Activated CD4-positive, alpha-beta memory T cell treated with anti-CD3 and anti-CD28 coated beads, Interleukin-2, amount 10 ng/mL, durations not matched to agents 7 days and 5 days (primary cell): ENCODE results near the gene ATRNL1. TPM values are rescaled to one million over a fixed set of nuclear protein-coding genes. Genes with fewer than 3 reads are reported as not detected.

Experiments
- CTCF ChIA-PET: fragments of 350-600 bp; sonication (Branson Sonifier 250); formaldehyde crosslinking; loops from one replicate; lab custom pipeline; 2021; ENCODE audit warnings: antibody characterized with exemption, inconsistent platforms; lab: Charles Lee
- POLR2A ChIA-PET: fragments of 350-600 bp; sonication (Branson Sonifier 250); formaldehyde crosslinking; loops from one replicate; lab custom pipeline; 2021; ENCODE audit warnings: antibody characterized with exemption; lab: Charles Lee
- DNase-seq: peaks from one replicate; pipeline ENCODE4 v3.0.0-alpha.2; 2020
- H3K27ac Mint-ChIP-seq: one replicate; pipeline ENCODE4 v1.8.0; 2021; ENCODE audit warnings: mild to moderate bottlenecking, mixed read lengths
- H3K27me3 Mint-ChIP-seq: one replicate; pipeline ENCODE4 v1.8.0; 2021; ENCODE audit warnings: mixed read lengths
- H3K36me3 Mint-ChIP-seq: one replicate; pipeline ENCODE4 v1.8.0; 2021; ENCODE audit warnings: low read depth, mixed read lengths
- H3K4me1 Mint-ChIP-seq: one replicate; pipeline ENCODE4 v1.8.0; 2021; ENCODE audit warnings: mixed read lengths
- H3K4me3 Mint-ChIP-seq: one replicate; pipeline ENCODE4 v1.8.0; 2021; ENCODE audit warnings: mild to moderate bottlenecking, mixed read lengths
- H3K9me3 Mint-ChIP-seq: one replicate; pipeline ENCODE4 v1.8.0; 2021; ENCODE audit warnings: mixed read lengths
- total RNA-seq, 2 experiments: library from RNA; stranded (reverse); gene quantifications; one replicate each; pipeline ENCODE4 v1.2.3, GENCODE V29; 2021

ATRNL1 gene, protein sequence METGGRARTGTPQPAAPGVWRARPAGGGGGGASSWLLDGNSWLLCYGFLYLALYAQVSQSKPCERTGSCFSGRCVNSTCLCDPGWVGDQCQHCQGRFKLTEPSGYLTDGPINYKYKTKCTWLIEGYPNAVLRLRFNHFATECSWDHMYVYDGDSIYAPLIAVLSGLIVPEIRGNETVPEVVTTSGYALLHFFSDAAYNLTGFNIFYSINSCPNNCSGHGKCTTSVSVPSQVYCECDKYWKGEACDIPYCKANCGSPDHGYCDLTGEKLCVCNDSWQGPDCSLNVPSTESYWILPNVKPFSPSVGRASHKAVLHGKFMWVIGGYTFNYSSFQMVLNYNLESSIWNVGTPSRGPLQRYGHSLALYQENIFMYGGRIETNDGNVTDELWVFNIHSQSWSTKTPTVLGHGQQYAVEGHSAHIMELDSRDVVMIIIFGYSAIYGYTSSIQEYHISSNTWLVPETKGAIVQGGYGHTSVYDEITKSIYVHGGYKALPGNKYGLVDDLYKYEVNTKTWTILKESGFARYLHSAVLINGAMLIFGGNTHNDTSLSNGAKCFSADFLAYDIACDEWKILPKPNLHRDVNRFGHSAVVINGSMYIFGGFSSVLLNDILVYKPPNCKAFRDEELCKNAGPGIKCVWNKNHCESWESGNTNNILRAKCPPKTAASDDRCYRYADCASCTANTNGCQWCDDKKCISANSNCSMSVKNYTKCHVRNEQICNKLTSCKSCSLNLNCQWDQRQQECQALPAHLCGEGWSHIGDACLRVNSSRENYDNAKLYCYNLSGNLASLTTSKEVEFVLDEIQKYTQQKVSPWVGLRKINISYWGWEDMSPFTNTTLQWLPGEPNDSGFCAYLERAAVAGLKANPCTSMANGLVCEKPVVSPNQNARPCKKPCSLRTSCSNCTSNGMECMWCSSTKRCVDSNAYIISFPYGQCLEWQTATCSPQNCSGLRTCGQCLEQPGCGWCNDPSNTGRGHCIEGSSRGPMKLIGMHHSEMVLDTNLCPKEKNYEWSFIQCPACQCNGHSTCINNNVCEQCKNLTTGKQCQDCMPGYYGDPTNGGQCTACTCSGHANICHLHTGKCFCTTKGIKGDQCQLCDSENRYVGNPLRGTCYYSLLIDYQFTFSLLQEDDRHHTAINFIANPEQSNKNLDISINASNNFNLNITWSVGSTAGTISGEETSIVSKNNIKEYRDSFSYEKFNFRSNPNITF (N-terminal part only)
- total RNA-seq, result under 1 TPM; 0.28 to 0.55 TPM

GRCh38 chr10:115093286-115093775 lies at the start of gene ATRNL1:
Gene ATRNL1 (plus strand): TSS chr10:115093365. CDS start chr10:115093751, 386 bp downstream.
- H3K9me3 Mint-ChIP-seq, result no peaks in the 10 kb centered on the region
- POLR2A ChIA-PET, result no interaction called here
- H3K36me3 Mint-ChIP-seq, result no peaks in the 10 kb centered on the region

GRCh38 chr10:115043719-115044118 lies 49.4 kb upstream of the ATRNL1 start:
- CTCF ChIA-PET, result no interaction called here

More at GRCh38 chr10:115093286-115093775, at the start of gene ATRNL1:
- Mint-ChIP-seq H3K27me3 (peaks cover 58% of the 10 kb centered on the region), H3K4me3 (peak within 1 kb of the TSS; percentile 73), H3K4me1 (peaks cover 8% of the 10 kb centered on the region), H3K27ac (no peak within 1 kb of the TSS)
- CTCF ChIA-PET, result no interaction called here
- no peak for DNase-seq

DNA sequence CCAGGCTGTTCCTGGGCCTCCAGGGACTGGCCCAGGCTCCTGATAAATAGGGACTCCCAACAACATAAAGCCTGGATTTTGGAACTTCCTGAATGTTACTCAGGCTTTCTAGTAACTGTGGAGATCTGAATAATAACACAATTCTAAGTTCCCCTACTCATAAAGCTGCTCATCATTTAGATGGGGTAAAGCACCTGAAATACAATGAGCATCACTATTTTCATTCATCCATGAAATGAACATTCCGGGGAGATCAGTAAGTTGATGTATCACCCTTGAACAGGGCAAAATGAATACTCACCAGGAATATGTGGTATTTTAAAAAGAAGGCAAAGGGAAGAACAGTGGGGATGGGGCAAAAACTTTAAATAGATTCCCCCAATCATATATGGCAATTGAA lies 48.3 kb upstream of the ATRNL1 start:
- H3K27me3 Mint-ChIP-seq, result peaks cover 7% of the 10 kb centered on the region
- ChIA-PET POLR2A (no interaction called here), CTCF (no interaction called here)
- no peak for DNase-seq
- H3K4me1 Mint-ChIP-seq, result no peaks in the 10 kb centered on the region
- H3K9me3 Mint-ChIP-seq, result no peaks in the 10 kb centered on the region
- H3K4me3 Mint-ChIP-seq, result no peak overlapping the region
- no peak overlapping the region for H3K27ac Mint-ChIP-seq
- no peaks in the 10 kb centered on the region for H3K36me3 Mint-ChIP-seq

More at GRCh38 chr10:115043719-115044118, 49.4 kb upstream of the ATRNL1 start:
- no peaks in the 10 kb centered on the region for H3K36me3 Mint-ChIP-seq
- POLR2A ChIA-PET, result no interaction called here
- H3K27ac Mint-ChIP-seq, result no peak overlapping the region
- no peaks in the 10 kb centered on the region for H3K4me1 Mint-ChIP-seq
- no peak for DNase-seq
- H3K27me3 Mint-ChIP-seq, result peaks cover 7% of the 10 kb centered on the region
- H3K9me3 Mint-ChIP-seq, result no peaks in the 10 kb centered on the region
- H3K4me3 Mint-ChIP-seq, result no peak overlapping the region

GRCh38 chr10:115045499-115045898 lies 47.7 kb upstream of the ATRNL1 start:
- H3K27me3 Mint-ChIP-seq, result peaks cover 7% of the 10 kb centered on the region
- ChIA-PET POLR2A (no interaction called here), CTCF (no interaction called here)
- H3K4me3 Mint-ChIP-seq, result no peak overlapping the region
- no peaks in the 10 kb centered on the region for H3K9me3 Mint-ChIP-seq
- no peaks in the 10 kb centered on the region for H3K36me3 Mint-ChIP-seq
- H3K4me1 Mint-ChIP-seq, result no peaks in the 10 kb centered on the region
- no peak for DNase-seq
- H3K27ac Mint-ChIP-seq, result no peak overlapping the region

DNA sequence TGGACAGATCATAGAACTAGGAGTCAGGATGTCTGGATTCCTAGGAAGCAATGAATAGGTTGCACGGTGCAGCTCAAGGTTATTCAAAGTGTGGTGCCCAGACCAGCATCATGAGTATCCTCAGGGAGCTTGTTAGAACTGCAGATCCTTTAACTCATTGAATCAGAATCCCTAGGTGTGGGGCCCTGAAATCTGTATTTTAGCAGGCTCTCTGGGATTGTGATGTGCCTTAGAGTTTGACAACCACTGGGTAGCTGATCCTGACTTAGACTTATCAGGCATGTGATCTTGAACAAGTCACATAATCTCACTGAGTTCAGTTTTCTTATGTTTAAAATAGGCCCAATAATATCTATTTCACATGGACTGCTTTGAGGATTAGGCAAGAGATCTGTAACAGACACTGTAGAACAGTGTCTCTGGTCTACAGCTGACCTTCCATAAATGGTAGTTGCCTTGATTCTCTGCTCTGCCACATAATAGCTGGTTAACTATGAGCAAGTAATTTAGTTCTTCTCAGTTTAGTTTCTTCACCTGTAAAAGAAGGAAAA lies 46.4 kb upstream of the ATRNL1 start:
- H3K36me3 Mint-ChIP-seq, result no peaks in the 10 kb centered on the region
- H3K9me3 Mint-ChIP-seq, result no peaks in the 10 kb centered on the region
- H3K4me1 Mint-ChIP-seq, result no peaks in the 10 kb centered on the region
- CTCF ChIA-PET, result no interaction called here
- no peak overlapping the region for H3K27ac Mint-ChIP-seq
- no peak for DNase-seq
- H3K4me3 Mint-ChIP-seq, result no peak overlapping the region
- POLR2A ChIA-PET, result no interaction called here
- peaks cover 7% of the 10 kb centered on the region for H3K27me3 Mint-ChIP-seq

DNA sequence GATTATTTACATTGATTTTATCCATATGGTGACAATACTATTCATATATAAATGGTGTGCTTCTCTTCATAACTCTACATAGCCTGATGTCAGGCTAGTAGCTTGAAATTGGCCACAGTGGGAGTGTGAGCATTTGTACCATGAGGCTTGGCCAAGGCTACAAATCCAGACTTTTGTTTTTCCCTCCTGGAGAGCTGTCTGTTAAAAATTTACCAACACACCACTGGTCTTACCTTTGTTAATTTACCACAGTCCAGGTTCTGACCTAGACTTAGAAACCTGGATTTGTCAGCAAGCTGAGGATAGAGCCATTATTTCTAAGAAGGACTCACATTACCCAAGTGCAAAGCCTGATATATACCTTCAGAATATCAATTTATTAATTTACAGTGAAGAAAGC lies 45.5 kb upstream of the ATRNL1 start:
- no peak for DNase-seq
- POLR2A ChIA-PET, result no interaction called here
- Mint-ChIP-seq H3K36me3 (no peaks in the 10 kb centered on the region), H3K9me3 (no peaks in the 10 kb centered on the region), H3K4me3 (no peak overlapping the region), H3K27ac (no peak overlapping the region), H3K27me3 (peaks cover 9% of the 10 kb centered on the region), H3K4me1 (no peaks in the 10 kb centered on the region)
- CTCF ChIA-PET, result no interaction called here

DNA sequence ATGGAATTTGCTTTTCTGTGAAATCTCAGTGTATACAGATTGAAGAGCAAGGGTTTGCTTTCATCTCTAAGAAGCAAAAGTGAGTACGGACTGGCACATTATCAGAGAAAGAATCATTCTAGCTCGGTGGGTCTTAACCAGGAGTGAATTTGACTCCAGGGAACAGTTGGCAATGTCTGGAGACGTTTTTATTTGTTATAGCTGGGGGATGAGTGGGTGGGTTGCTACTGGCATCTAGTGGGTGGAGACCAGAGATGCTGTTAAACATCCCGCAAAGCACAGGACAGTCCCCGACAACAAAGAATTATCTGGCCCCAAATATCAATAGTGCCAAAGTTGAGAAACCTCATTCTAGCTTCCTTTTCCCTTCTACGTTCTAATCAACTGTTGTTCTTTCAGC lies 43.8 kb upstream of the ATRNL1 start:
- Mint-ChIP-seq H3K4me3 (no peak overlapping the region), H3K9me3 (no peaks in the 10 kb centered on the region), H3K27me3 (peaks cover 6% of the 10 kb centered on the region), H3K27ac (no peak overlapping the region), H3K36me3 (no peaks in the 10 kb centered on the region), H3K4me1 (no peaks in the 10 kb centered on the region)
- no peak for DNase-seq
- CTCF ChIA-PET, result interaction anchor here (1.3 kb wide), 1 partner anchor 170 kb away, joined by 6 read pairs; no protein-coding TSS in a partner anchor
- POLR2A ChIA-PET, result no interaction called here

GRCh38 chr10:115049960-115050359 lies 43.2 kb upstream of the ATRNL1 start:
- no peak for DNase-seq
- ChIA-PET CTCF (interaction anchor here (1.3 kb wide), 1 partner anchor 170 kb away, joined by 6 read pairs; no protein-coding TSS in a partner anchor), POLR2A (no interaction called here)
- Mint-ChIP-seq H3K9me3 (no peaks in the 10 kb centered on the region), H3K4me3 (no peak overlapping the region), H3K4me1 (no peaks in the 10 kb centered on the region), H3K27me3 (peaks cover 6% of the 10 kb centered on the region), H3K36me3 (no peaks in the 10 kb centered on the region), H3K27ac (no peak overlapping the region)

GRCh38 chr10:115050375-115051010 lies 42.7 kb upstream of the ATRNL1 start:
- POLR2A ChIA-PET, result no interaction called here
- H3K4me1 Mint-ChIP-seq, result no peaks in the 10 kb centered on the region
- H3K9me3 Mint-ChIP-seq, result no peaks in the 10 kb centered on the region
- no peak overlapping the region for H3K4me3 Mint-ChIP-seq
- CTCF ChIA-PET, result interaction anchor here (1.3 kb wide), 1 partner anchor 171 kb away, joined by 6 read pairs; no protein-coding TSS in a partner anchor
- DNase-seq, result no peak
- no peak overlapping the region for H3K27ac Mint-ChIP-seq
- H3K36me3 Mint-ChIP-seq, result no peaks in the 10 kb centered on the region
- H3K27me3 Mint-ChIP-seq, result peaks cover 6% of the 10 kb centered on the region

DNA sequence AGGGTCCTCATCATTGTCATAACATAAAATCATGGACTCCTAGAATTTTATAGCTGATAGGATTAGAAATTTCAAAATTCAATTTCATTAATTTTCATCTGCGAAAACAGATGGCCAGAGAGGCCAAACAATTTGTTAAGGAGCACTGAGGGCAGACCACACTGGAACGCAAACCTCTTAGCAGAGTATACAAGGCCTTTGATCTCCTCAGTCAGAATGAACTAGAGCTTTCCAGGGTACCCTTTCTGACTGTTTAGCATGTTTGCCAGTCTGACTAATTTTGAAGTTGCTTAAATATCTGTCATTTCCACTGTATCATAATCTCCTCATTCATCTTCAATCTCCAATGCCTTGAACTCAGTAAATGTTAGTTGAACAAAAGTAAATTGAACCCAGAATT lies 41.9 kb upstream of the ATRNL1 start:
- no peak for DNase-seq
- Mint-ChIP-seq H3K27ac (no peak overlapping the region), H3K9me3 (no peaks in the 10 kb centered on the region), H3K4me3 (no peak overlapping the region), H3K36me3 (no peaks in the 10 kb centered on the region), H3K27me3 (peaks cover 6% of the 10 kb centered on the region), H3K4me1 (no peaks in the 10 kb centered on the region)
- ChIA-PET CTCF (no interaction called here), POLR2A (no interaction called here)

- H3K4me1 Mint-ChIP-seq, result no peaks in the 10 kb centered on the region
- CTCF ChIA-PET, result no interaction called here
- no peak overlapping the region for H3K27ac Mint-ChIP-seq
Measured at GRCh38 chr10:115052226-115052625, 40.9 kb upstream of the ATRNL1 start.

DNA sequence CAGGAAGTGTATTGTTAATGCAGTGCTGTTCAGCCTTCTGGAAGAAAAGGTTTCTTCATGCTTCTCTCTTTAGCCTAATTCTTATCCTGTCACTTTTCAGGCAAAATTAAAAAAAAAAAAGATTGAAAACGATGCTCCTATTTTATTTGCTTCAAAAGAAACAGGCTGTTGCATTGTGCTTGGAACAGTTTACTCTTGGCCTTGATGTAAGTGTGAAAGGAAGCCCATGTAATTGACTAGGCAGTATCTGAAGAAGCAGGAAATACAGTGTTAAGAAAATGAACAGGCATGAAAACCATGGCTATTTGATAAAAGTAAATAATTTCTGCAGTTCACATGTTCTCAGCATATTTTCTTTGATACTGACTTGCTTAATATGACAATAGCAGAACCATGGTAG lies 40.4 kb upstream of the ATRNL1 start:
- no peaks in the 10 kb centered on the region for H3K36me3 Mint-ChIP-seq
- H3K4me3 Mint-ChIP-seq, result no peak overlapping the region
- no peaks in the 10 kb centered on the region for H3K4me1 Mint-ChIP-seq
- CTCF ChIA-PET, result no interaction called here
- POLR2A ChIA-PET, result no interaction called here
- no peak overlapping the region for H3K27ac Mint-ChIP-seq
- H3K9me3 Mint-ChIP-seq, result no peaks in the 10 kb centered on the region
- peaks cover 6% of the 10 kb centered on the region for H3K27me3 Mint-ChIP-seq
- DNase-seq, result no peak

More at GRCh38 chr10:115052226-115052625, 40.9 kb upstream of the ATRNL1 start:
- DNase-seq, result no peak
- Mint-ChIP-seq H3K4me3 (no peak overlapping the region), H3K27me3 (peaks cover 6% of the 10 kb centered on the region), H3K36me3 (no peaks in the 10 kb centered on the region), H3K9me3 (no peaks in the 10 kb centered on the region)
- POLR2A ChIA-PET, result no interaction called here
